Measurements from ENCODE around the gene ABHD17C. TPM values are rescaled to one million over a fixed set of nuclear protein-coding genes. Genes with fewer than 3 reads are reported as not detected.
"Not testable (repeated sequence)": the region's sequence is repeated elsewhere in the genome, so short reads cannot be mapped to it uniquely, and the experiment has no call there.

The ABHD17C gene
- total RNA-seq, 2 donors from 2014 or later: 92.1 to 152 TPM

DNA sequence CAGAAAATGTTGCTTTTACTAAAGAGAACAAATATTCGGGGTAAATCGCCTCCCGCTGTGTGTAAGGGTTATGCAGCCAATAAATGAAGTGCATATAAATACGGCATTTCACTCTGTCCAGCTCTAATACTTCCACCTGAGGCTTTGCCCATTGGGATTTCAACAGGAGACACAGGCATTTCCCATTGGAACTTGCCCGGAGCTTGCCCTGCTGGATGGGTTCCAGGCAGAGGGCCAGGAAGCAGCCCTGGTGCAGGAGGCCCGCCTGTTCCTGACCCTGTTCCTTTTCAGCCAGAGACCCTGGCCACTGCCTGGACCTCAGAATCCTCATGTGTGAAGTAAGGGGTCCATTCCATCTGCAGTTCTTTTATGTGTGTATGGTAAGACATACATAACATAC, 66.6 kb downstream of the ABHD17C start:
- H3K27me3 ChIP-seq: no peaks in the 10 kb centered on the region
- no peaks in the 10 kb centered on the region for H3K36me3 ChIP-seq
- TF ChIP-seq, protein P1, sequence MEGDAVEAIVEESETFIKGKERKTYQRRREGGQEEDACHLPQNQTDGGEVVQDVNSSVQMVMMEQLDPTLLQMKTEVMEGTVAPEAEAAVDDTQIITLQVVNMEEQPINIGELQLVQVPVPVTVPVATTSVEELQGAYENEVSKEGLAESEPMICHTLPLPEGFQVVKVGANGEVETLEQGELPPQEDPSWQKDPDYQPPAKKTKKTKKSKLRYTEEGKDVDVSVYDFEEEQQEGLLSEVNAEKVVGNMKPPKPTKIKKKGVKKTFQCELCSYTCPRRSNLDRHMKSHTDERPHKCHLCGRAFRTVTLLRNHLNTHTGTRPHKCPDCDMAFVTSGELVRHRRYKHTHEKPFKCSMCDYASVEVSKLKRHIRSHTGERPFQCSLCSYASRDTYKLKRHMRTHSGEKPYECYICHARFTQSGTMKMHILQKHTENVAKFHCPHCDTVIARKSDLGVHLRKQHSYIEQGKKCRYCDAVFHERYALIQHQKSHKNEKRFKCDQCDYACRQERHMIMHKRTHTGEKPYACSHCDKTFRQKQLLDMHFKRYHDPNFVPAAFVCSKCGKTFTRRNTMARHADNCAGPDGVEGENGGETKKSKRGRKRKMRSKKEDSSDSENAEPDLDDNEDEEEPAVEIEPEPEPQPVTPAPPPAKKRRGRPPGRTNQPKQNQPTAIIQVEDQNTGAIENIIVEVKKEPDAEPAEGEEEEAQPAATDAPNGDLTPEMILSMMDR (IDR thresholded peaks at IDR 0.05): no peak
- no peak overlapping the region for H3K27ac ChIP-seq
- no peaks in the 10 kb centered on the region for H3K9me3 ChIP-seq
- intact Hi-C loops (cut with DNase I): no loop called here
- DNase-seq: no peak
- H3K4me3 ChIP-seq: no peak overlapping the region
- H3K4me1 ChIP-seq: no peaks in the 10 kb centered on the region
- no peak overlapping the region for H3K9ac ChIP-seq (ENCODE audit: low read depth in 2 of 2, low read length in 2 of 2)

DNA sequence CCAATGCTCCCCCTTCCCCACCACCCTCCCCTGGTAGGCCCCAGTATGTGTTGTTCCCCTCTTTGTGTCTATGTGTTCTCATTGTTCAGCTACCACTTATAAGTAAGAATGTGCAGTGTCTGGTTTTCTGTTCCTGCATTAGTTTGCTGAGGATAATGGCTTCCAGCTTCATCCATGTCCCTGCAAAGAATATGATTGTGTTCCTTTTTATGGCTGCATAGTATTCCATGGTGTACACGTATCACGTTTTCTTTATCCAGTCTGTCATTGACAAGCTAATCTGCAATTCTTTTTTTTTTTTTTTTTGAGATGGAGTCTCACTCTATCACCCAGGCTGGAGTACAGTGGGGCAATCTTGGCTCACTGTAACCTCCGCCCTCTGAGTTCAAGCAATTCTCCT, 68.1 kb downstream of the ABHD17C start:
- H3K27me3 ChIP-seq; H3K9me3 ChIP-seq; H3K4me1 ChIP-seq; H3K4me3 ChIP-seq; DNase-seq; intact Hi-C loops (cut with DNase I); H3K36me3 ChIP-seq; H3K27ac ChIP-seq; H3K9ac ChIP-seq (ENCODE audit: low read depth in 2 of 2, low read length in 2 of 2): not testable (repeated sequence)

DNA sequence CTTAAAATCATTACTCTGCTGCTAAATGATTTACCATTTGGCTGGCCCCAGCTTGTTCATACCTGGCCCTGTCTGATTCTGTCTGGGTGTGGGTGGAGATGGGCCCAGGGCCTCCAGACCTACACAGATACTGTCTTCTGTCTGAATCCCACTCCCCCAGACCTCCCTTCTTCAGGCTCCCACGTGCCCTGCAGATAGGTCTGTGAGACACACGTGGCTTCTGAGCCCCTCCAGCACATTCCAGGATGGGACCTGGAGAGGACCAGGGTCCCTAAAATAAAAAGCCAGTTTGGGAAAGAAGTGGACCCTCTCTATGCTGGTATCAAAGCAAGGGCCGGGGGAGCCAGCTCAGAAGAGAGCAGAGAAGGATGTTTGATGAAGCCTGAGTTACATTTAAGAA, 69.4 kb downstream of the ABHD17C start:
- no peak for DNase-seq
- Histone ChIP-seq H3K27ac (no peak overlapping the region), H3K4me1 (no peaks in the 10 kb centered on the region), H3K9me3 (no peaks in the 10 kb centered on the region), H3K36me3 (no peaks in the 10 kb centered on the region), H3K27me3 (no peaks in the 10 kb centered on the region), H3K9ac (ENCODE audit: low read depth in 2 of 2, low read length in 2 of 2) (no peak overlapping the region), H3K4me3 (no peak overlapping the region)
- intact Hi-C loops (cut with DNase I): no loop called here
- TF ChIP-seq, protein P1 (IDR thresholded peaks at IDR 0.05): no peak

DNA sequence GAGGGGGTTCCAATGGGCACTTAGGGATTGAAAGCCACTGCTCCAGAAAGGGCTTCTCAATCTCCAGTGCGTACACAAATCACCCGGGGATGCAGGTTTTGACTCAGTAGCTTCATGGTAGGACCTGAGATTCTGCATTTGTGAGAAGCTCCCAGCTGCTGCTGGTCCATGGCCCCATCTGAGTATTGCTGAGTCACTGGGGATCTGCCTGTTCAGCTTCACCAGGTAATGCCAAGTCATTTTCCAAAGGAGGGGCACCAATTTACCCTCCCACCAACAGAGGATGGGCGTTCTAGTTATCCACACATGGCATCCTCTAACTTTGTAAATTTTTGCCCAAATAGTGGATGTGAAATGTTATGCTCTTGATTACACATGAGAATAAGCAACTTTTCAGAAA, 71.2 kb downstream of the ABHD17C start:
- TF ChIP-seq, protein P1 (IDR thresholded peaks at IDR 0.05): no peak
- H3K9me3 ChIP-seq: no peaks in the 10 kb centered on the region
- H3K36me3 ChIP-seq: no peaks in the 10 kb centered on the region
- no peak overlapping the region for H3K27ac ChIP-seq
- no peaks in the 10 kb centered on the region for H3K4me1 ChIP-seq
- H3K4me3 ChIP-seq: no peak overlapping the region
- H3K27me3 ChIP-seq: no peaks in the 10 kb centered on the region
- intact Hi-C loops (cut with DNase I): no loop called here
- no peak for DNase-seq
- H3K9ac ChIP-seq (ENCODE audit: low read depth in 2 of 2, low read length in 2 of 2): no peak overlapping the region

DNA sequence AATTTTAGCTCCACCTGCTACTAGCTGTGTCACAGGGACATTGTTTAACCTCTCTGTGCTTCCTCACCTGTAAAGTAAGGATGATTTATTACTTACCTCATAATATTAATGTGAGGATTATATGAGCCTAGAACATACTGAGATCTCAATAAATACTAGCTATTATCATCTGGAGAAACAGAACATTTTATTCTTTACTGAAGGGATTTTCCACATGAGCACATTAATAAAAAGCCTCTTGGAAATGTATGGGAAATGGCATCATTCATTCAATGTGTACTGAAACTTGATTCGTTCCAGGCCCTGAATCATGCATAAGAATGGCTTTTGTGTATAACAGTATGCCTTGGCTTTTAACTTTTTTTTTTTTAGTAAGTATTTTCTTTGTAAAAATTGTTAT, 73.0 kb downstream of the ABHD17C start:
- TF ChIP-seq, protein P1 (IDR thresholded peaks at IDR 0.05): no peak
- H3K4me3 ChIP-seq: no peak overlapping the region
- no peaks in the 10 kb centered on the region for H3K4me1 ChIP-seq
- H3K9me3 ChIP-seq: no peaks in the 10 kb centered on the region
- H3K27me3 ChIP-seq: no peaks in the 10 kb centered on the region
- DNase-seq: no peak
- no peak overlapping the region for H3K9ac ChIP-seq (ENCODE audit: low read depth in 2 of 2, low read length in 2 of 2)
- H3K36me3 ChIP-seq: no peaks in the 10 kb centered on the region
- intact Hi-C loops (cut with DNase I): no loop called here
- no peak overlapping the region for H3K27ac ChIP-seq

DNA sequence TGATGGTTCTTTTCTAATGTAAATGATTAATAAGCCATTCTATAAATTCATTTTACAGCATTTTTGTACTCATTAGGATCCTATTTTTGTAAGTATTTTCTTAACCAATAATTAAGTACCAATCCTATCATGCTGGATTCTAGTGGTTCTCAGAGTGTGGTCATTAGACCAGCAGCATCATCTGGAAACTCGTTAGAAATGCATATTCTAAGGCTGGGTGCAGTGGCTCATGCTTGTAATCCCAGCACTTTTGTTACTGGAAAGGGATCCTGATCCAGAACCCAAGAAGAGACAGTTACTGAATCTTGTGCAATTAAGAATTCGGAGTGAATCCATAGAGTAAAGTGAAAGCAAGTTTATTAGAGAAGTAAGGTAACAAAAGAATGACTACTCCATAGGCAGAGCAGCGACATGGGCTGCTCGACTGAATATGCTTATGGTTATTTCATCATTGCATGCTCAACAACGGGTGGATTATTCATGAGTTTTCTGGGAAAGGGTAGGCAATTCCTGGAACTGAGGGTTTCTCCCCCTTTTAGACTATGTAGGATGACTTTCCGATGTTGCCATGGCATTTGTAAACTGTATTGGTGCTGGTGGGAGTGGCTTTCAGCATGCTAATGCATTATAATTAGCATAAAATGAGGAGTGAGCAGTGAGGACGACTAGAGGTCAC, 74.2 kb downstream of the ABHD17C start:
- Histone ChIP-seq H3K27ac (no peak overlapping the region), H3K27me3 (no peaks in the 10 kb centered on the region), H3K9ac (ENCODE audit: low read depth in 2 of 2, low read length in 2 of 2) (no peak overlapping the region), H3K4me1 (no peaks in the 10 kb centered on the region), H3K36me3 (no peaks in the 10 kb centered on the region), H3K9me3 (no peaks in the 10 kb centered on the region), H3K4me3 (no peak overlapping the region)
- intact Hi-C loops (cut with DNase I): no loop called here
- TF ChIP-seq, protein P1 (IDR thresholded peaks at IDR 0.05): no peak
- no peak for DNase-seq

Data from colonic mucosa (tissue), 4 donors.